WTC11 (cell line): ENCODE data around the gene FAM234A. TPM values are rescaled to one million over a fixed set of nuclear protein-coding genes. Genes with fewer than 3 reads are reported as not detected.
A peak's percentile ranks its signal among the peaks of the same experiment; 100 is the strongest.

Experiments
- ATAC-seq: fragments of 200-7000 bp; cut with Tn5 transposase; 2 replicates; pipeline ENCODE4 v1.10.0; 2021; ENCODE audit warnings: mild to moderate bottlenecking, moderate library complexity
- CTCF ChIA-PET: fragments of 300-600 bp; sonication (Branson Sonifier 250); formaldehyde crosslinking; loops from one replicate; lab custom pipeline; 2021; ENCODE audit warnings: antibody characterized with exemption; lab: Charles Lee
- POLR2A ChIA-PET: fragments of 350-600 bp; sonication (Branson Sonifier 250); formaldehyde crosslinking; loops from one replicate; lab custom pipeline; 2021; ENCODE audit warnings: antibody characterized with exemption; lab: Charles Lee
- DNase-seq: peaks from one replicate; pipeline ENCODE4 v3.0.0; 2021; ENCODE audit warnings: low spot score
- H3K27ac Mint-ChIP-seq: 2 replicates; pipeline ENCODE4 v1.8.0; 2021; ENCODE audit warnings: mixed read lengths
- H3K27me3 Mint-ChIP-seq: 2 replicates; pipeline ENCODE4 v1.8.0; 2021; ENCODE audit warnings: low read depth, mild to moderate bottlenecking, moderate library complexity, mixed read lengths
- H3K36me3 Mint-ChIP-seq: 2 replicates; pipeline ENCODE4 v1.8.0; 2021; ENCODE audit warnings: mixed read lengths
- H3K4me1 Mint-ChIP-seq: 2 replicates; pipeline ENCODE4 v1.8.0; 2022; ENCODE audit warnings: mixed read lengths
- H3K4me3 Mint-ChIP-seq: 2 replicates; pipeline ENCODE4 v1.8.0; 2021; ENCODE audit warnings: mild to moderate bottlenecking, moderate library complexity, mixed read lengths
- H3K9me3 Mint-ChIP-seq: 2 replicates; pipeline ENCODE4 v1.8.0; 2021; ENCODE audit warnings: mixed read lengths
- ELF4 ChIP-seq: sonication (generic); formaldehyde crosslinking; IDR thresholded peaks from 2 replicates; pipeline ENCODE4 v1.8.1; 2022; ENCODE audit warnings: low read depth, mild to moderate bottlenecking, moderate library complexity, missing genetic modification reagents
- FOXP1 ChIP-seq: sonication (generic); formaldehyde crosslinking; IDR thresholded peaks from 2 replicates; pipeline ENCODE4 v1.8.0; 2022; ENCODE audit warnings: missing genetic modification reagents, mild to moderate bottlenecking, moderate library complexity, borderline replicate concordance
- RORB ChIP-seq: fragments of 250-450 bp; sonication (Bioruptor Pico); IDR thresholded peaks from 2 replicates; pipeline ENCODE4 v1.9.0; 2021; ENCODE audit warnings: mild to moderate bottlenecking
- TEAD1 ChIP-seq: sonication (generic); formaldehyde crosslinking; IDR thresholded peaks from 2 replicates; pipeline ENCODE4 v1.8.0; 2022; ENCODE audit warnings: mild to moderate bottlenecking, missing genetic modification reagents
- USF1 ChIP-seq: sonication (generic); formaldehyde crosslinking; IDR thresholded peaks from 2 replicates; pipeline ENCODE4 v1.8.0; 2022; ENCODE audit warnings: mild to moderate bottlenecking, missing genetic modification reagents
- ZBTB43 ChIP-seq: sonication (generic); formaldehyde crosslinking; IDR thresholded peaks from 2 replicates; pipeline ENCODE4 v1.8.1; 2023; ENCODE audit warnings: mild to moderate bottlenecking, missing genetic modification reagents
- ZNF425 ChIP-seq: fragments of 250-450 bp; sonication (Bioruptor Pico); conservative IDR thresholded peaks from 2 replicates; pipeline ENCODE4 v1.9.0; 2021; ENCODE audit warnings: mild to moderate bottlenecking
- total RNA-seq: library from RNA; stranded (reverse); gene quantifications from 3 replicates; pipeline ENCODE4 v1.2.3, GENCODE V29; 2021

The FAM234A gene
- total RNA-seq, 1 experiment from 2014 or later, result 115 TPM

- no peak overlapping the region for H3K4me3 Mint-ChIP-seq
- 0 out of 2 replicates have a peak overlapping the region, but pooled peaks have one; percentile 55 for H3K27ac Mint-ChIP-seq
- peaks cover 18% of the 10 kb centered on the region for H3K36me3 Mint-ChIP-seq
- ATAC-seq (no peak), DNase-seq (no peak)
- H3K27me3 Mint-ChIP-seq, result no peaks in the 10 kb centered on the region
- H3K9me3 Mint-ChIP-seq, result no peaks in the 10 kb centered on the region
- CTCF ChIA-PET, result no interaction called here
- H3K4me1 Mint-ChIP-seq, result peaks cover 15% of the 10 kb centered on the region
- POLR2A ChIA-PET, result no interaction called here
- no peak for TF ChIP-seq FOXP1 (CRISPR knock-in tag)
- no peak for TF ChIP-seq TEAD1
- TF ChIP-seq ZNF425 (CRISPR knock-in tag), result no peak
- no peak for TF ChIP-seq USF1 (CRISPR knock-in tag)
- no peak for TF ChIP-seq ZBTB43 (CRISPR knock-in tag)
- no peak for TF ChIP-seq RORB (CRISPR knock-in tag)
- no peak for TF ChIP-seq ELF4 (CRISPR knock-in tag)
Measured at GRCh38 chr16:314795-315299, 80.2 kb downstream of the FAM234A start.

Other genes starting within 250 kb of the FAM234A start
- 37.9 to 40.1 TPM (median 38.6 TPM) in 3 replicates for gene POLR3K, start 181.2 kb upstream of the FAM234A start, total RNA-seq
- gene SNRNP25, start 181.0 kb upstream of the FAM234A start, total RNA-seq, result 51.6 to 55.9 TPM (median 54.7 TPM) in 3 replicates
- gene RHBDF1, start 162.2 kb upstream of the FAM234A start, total RNA-seq, result 40.9 to 60.8 TPM (median 44.2 TPM) in 3 replicates
- gene MPG, start 156.6 kb upstream of the FAM234A start, total RNA-seq, result 60.0 to 62.0 TPM (median 60.0 TPM) in 3 replicates
- gene NPRL3, start 96.1 kb upstream of the FAM234A start, total RNA-seq, result 41.1 to 47.9 TPM (median 45.7 TPM) in 3 replicates
- gene HBZ, start 82.2 kb upstream of the FAM234A start, total RNA-seq, result 0.41 to 0.53 TPM (median 0.52 TPM) in 3 replicates
- not detected in 3 replicates for gene HBM, start 68.8 kb upstream of the FAM234A start, total RNA-seq
- 1.8 to 2.6 TPM (median 2.4 TPM) in 3 replicates for gene HBA2, start 61.9 kb upstream of the FAM234A start, total RNA-seq
- gene HBA1, start 58.1 kb upstream of the FAM234A start, total RNA-seq, result 2.1 to 3.4 TPM (median 3.1 TPM) in 3 replicates
- gene HBQ1, start 54.4 kb upstream of the FAM234A start, total RNA-seq, result 3.0 to 7.8 TPM (median 5.2 TPM) in 3 replicates
- 111 to 135 TPM (median 130 TPM) in 3 replicates for gene LUC7L, start 5.4 kb upstream of the FAM234A start, total RNA-seq
- 1.8 to 2.7 TPM (median 2.3 TPM) in 3 replicates for gene RGS11, start 41.1 kb downstream of the FAM234A start, total RNA-seq
- 3.4 to 4.0 TPM (median 3.5 TPM) in 3 replicates for gene ARHGDIG, start 45.8 kb downstream of the FAM234A start, total RNA-seq
- 1.9 to 2.4 TPM (median 2.3 TPM) in 3 replicates for gene PDIA2, start 48.3 kb downstream of the FAM234A start, total RNA-seq
- 48.0 to 50.3 TPM (median 48.9 TPM) in 3 replicates for gene AXIN1, start 117.9 kb downstream of the FAM234A start, total RNA-seq
- gene MRPL28, start 135.7 kb downstream of the FAM234A start, total RNA-seq, result 119 to 144 TPM (median 140 TPM) in 3 replicates
- 104 to 108 TPM (median 107 TPM) in 3 replicates for gene PGAP6, start 147.2 kb downstream of the FAM234A start, total RNA-seq
- 467 to 550 TPM (median 535 TPM) in 3 replicates for gene NME4, start 162.4 kb downstream of the FAM234A start, total RNA-seq
- 37.8 to 43.6 TPM (median 40.7 TPM) in 3 replicates for gene DECR2, start 167.1 kb downstream of the FAM234A start, total RNA-seq
- 37.1 to 38.6 TPM (median 37.9 TPM) in 3 replicates for gene RAB11FIP3, start 190.8 kb downstream of the FAM234A start, total RNA-seq